Left renal cortex interstitium (tissue), 4 donors: ENCODE results near the gene ACOT2. TPM values are rescaled to one million over a fixed set of nuclear protein-coding genes. Genes with fewer than 3 reads are reported as not detected.
"Not testable (repeated sequence)": the region's sequence is repeated elsewhere in the genome, so short reads cannot be mapped to it uniquely, and the experiment has no call there.

Source experiments
- DNase-seq, 4 donors: peaks; one replicate each; pipeline ENCODE4 v3.0.0-alpha.2; 2013; ENCODE audit warnings: low read depth in 4 of 4, low spot score in 2 of 4, missing footprints in 1 of 4
- polyA plus RNA-seq, 4 donors: library from polyadenylated mRNA; unstranded; fragments of 120-200 nt; gene quantifications; one replicate each; pipeline ENCODE4 v1.2.1, GENCODE V29; 2013; ENCODE audit not compliant: insufficient read length in 4 of 4

The ACOT2 gene
- polyA plus RNA-seq, 4 donors, result 54.3 to 68.5 (median 59.8) TPM

DNA sequence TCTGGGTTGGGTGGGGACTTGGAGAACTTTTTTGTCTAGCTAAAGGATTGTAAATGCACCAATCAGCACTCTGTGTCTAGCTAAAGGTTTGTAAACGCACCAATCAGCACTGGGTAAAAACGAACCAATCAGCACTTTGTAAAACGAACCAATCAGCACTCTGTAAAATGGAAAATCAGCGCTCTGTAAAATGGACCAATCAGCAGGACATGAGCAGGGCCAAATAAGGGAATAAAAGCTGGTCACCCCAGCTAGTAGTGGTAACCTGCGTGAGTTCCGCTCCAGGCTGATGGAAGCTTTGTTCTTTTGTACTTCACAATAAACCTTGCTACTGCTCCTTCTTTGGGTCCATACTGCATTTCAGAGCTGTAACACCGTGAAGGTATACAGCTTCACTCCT lies 1.7 kb upstream of the ACOT2 start:
- no peak for DNase-seq

GRCh38 chr14:73567951-73568885 lies 795 bp upstream of the ACOT2 start:
- no peak for DNase-seq

- peak in 1 of 4 donors; percentile 32 for DNase-seq
Measured at GRCh38 chr14:73568886-73569184, 178 bp upstream of the ACOT2 start.

GRCh38 chr14:73570913-73571312 lies 1.9 kb downstream of the ACOT2 start:
- DNase-seq, result not testable (repeated sequence)

GRCh38 chr14:73573034-73573433 lies 4.0 kb downstream of the ACOT2 start:
- DNase-seq, result not testable (repeated sequence)

GRCh38 chr14:73573740-73574139 lies 4.7 kb downstream of the ACOT2 start:
- DNase-seq, result not testable (repeated sequence)

- DNase-seq, result not testable (repeated sequence)
Measured at GRCh38 chr14:73574251-73574650, 5.2 kb downstream of the ACOT2 start.

DNA sequence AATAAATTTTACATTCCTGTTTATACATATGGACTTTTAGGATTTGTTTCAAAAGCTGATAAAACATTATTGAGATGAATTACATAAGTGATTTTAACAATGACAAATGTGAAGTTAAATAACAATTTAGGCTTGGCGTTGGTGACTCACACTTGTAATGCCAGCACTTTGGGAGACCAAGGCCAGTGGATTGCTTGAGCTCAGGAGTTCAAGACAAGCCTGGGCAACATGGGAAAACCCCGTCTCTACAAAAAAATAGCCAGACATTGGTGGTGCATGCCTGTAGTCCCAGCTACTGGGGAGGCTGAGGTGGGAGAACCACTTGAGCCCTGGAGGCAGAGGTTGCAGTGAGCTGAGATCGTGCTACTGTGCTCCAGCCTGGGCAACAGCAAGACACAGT lies 7.4 kb downstream of the ACOT2 start:
- DNase-seq, result no peak

- DNase-seq, result not testable (repeated sequence)
Measured at GRCh38 chr14:73577214-73577613, 8.2 kb downstream of the ACOT2 start.

DNA sequence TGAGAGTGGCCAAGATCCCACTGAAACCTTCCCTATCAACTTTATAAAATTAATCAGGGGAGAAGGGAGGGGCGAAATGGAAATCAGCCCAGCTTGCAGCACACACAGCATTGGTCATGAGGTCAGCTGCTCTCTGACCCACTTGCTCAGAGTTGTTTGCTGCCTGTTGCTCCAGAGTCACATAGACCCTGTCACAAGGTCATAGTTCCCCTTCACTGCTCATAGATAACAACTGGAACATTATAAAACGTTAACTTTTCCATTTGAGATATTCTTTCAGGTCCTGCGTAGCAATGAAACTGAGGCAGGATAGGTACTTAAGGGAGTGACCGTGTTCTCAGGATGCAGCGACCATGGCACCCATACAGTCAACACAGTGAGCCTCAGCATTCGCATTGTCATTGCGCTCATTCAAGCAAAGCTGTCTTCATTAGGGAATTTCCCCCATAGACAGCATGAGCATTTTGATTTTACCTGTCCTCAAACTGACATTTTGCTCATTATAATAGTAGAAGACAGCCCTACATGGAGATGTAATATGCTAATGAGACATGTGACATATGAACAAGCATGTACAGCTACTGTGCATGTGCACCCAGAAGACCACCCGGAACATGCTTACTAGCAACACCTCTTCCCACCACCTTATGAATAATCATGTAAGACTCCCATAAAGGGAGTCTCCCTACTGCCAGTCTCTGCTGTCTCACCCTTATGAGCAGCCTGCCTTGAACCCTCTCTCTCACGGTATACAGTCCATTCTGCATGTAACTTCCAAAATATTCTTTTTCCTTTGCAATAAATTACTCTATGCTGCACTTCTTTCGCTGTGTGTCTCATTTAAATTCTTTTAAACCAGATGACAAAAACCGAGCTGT lies 13.3 kb downstream of the ACOT2 start:
- not testable (repeated sequence) for DNase-seq

DNA sequence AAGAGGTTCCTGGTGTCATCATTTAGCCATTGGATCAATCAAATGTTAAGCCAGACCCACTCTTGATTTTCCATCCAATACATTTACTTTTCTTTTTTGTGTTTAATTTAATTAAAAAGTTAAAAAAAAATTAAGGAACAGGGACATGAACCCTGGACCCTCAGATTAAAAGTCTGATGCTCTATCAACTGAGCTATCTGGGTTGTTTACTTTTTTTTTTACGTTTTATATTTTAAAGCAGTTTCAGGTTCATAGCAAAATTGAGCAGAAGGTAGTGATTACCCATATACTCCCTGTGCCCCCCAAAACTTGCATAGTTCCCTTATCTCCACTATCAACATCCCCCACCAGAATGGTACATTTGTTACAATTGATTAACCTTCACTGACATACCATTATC lies 19.7 kb downstream of the ACOT2 start:
- no peak for DNase-seq

DNA sequence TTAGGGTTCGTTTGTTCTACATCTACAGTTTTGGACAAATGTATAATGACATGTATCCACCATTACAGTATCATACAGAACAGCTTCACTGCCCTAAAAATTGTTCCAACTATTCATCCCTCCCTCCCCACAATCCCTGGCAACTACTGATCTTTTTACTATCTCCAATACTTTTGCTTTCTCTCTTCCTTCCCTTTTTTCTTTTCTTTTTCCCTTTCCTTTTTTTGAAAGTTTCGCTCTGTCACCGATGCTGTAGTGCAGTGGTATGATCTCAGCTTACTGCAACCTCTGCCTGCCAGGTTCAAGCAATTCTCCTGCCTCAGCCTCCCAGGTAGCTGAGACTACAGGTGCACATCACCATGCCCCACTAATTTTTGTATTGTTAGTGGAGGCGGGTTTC lies 20.1 kb downstream of the ACOT2 start:
- no peak for DNase-seq

- DNase-seq, result not testable (repeated sequence)
Measured at GRCh38 chr14:73590673-73591004, 21.6 kb downstream of the ACOT2 start.

DNA sequence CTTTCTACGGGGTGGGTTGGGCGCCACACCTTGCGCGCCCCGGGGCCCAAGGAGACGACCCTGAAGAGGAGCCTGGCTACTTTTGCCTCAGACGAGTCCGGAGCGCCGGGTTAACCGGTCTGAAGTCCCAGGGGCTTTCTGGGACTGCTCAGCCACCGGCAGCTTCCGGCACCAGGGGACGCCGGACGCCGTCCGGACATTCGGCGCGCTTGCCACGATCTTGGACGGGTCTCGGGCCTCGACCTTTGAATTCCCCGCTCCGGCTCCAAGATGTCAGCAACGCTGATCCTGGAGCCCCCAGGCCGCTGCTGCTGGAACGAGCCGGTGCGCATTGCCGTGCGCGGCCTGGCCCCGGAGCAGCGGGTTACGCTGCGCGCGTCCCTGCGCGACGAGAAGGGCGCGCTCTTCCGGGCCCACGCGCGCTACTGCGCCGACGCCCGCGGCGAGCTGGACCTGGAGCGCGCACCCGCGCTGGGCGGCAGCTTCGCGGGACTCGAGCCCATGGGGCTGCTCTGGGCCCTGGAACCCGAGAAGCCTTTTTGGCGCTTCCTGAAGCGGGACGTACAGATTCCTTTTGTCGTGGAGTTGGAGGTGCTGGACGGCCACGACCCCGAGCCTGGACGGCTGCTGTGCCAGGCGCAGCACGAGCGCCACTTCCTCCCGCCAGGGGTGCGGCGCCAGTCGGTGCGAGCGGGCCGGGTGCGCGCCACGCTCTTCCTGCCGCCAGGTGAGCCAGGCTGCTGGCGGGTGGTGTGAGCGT lies 22.9 kb downstream of the ACOT2 start, which contains the start of gene ACOT4:
Gene ACOT4 (plus strand): TSS at position 184 of the 760 bp plus-strand sequence. CDS start 87 bp downstream, at position 271.
- DNase-seq, result peak in 2 of 4 donors; percentile 21 to 38

DNA sequence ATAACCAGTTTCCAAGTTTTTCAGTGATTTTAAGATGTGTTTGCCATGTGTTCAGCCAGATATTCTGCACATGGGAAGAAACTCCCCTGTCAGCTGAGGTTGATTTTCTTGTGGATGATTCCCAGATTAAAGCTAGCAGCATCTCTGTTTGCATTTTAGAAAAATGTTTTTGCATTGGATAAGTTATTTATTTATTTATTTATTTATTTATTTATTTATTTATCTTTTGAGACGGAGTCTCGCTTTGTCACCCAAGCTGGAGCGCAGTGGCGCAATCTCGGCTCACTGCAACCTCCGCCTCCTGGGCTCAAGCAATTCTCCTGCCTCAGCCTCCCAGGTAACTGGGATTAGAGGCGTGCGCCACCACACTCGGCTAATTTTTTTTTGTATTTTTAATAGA lies 25.5 kb downstream of the ACOT2 start:
- no peak for DNase-seq

DNA sequence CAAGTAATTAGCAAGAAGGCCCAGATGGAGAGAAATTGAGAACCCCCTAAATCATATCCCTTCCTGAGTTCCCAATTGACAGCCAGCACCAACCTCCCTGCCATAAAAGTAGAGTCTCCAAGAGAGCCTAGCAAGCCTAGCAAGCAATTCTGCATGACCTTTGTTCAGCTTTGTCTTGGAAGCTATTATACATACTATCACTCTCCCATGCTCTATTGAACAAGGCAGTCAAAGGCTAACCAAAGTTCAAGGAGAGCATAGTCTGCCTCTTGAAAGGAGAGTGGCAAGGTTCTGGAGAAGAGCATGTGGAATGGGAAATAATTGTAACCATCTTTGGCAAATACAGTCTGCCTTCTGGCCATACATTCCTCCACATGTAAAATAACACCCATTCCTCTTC lies 30.5 kb downstream of the ACOT2 start:
- DNase-seq, result no peak

- no peak for DNase-seq
Measured at GRCh38 chr14:73602994-73603393, 34.0 kb downstream of the ACOT2 start.

DNA sequence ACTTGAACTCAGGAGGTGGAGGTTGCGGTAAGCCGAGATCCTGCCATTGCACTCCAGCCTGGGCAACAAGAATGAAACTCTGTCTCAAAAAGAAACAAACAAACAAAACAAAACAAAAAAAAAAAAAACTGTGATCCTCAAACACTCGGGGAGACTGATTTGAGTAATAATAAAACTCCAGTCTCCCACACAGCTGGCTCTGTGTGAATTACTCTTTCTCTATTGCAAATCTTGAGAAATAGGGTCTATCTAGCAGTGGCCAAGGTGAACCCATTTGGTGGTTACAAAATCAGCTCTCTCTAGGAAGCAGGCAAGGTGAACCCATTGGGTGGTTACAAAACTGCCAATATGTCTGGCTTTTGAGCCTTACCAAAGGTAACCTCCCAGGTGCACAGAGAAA lies 37.3 kb downstream of the ACOT2 start:
- DNase-seq, result no peak

DNA sequence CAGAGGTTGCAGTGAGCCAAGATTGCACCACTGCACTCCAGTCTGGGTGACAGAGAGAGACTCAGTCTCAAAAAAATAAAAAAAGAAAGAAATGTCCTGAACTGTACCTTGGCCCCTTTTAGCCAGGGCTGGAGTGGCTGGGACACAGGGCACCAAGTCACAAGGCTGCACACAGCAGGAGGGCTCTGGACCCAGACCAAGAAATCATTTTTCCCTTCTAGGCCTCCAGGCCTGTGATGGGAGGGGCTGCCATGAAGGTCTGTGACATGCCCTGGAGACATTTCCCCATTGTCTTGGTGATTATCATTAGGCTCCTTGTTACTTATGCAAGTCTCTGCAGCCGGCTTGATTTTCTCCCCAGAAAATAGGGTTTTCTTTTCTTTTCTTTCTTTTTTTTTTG lies 38.2 kb downstream of the ACOT2 start:
- no peak for DNase-seq

DNA sequence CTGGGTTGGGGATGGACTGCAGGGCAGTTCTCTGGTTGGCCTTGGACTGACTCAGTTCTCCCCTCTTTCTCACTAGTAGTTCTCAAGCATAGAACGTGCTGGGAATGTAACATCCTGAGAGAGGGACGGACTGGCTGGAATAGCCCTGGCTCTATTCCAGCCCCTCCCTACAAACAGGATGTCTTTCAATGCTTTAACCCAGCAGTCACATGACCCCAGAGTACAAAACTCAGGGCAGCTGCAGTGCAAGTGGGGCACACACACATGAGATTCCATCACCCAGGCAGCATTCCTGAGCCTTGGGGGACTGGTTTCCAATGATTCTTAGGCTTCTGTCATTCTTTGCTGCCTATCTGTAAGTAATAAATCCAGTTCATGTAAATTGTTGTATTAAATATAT lies 41.7 kb downstream of the ACOT2 start:
- no peak for DNase-seq
